ENCODE data around the gene CA5A.

DNA sequence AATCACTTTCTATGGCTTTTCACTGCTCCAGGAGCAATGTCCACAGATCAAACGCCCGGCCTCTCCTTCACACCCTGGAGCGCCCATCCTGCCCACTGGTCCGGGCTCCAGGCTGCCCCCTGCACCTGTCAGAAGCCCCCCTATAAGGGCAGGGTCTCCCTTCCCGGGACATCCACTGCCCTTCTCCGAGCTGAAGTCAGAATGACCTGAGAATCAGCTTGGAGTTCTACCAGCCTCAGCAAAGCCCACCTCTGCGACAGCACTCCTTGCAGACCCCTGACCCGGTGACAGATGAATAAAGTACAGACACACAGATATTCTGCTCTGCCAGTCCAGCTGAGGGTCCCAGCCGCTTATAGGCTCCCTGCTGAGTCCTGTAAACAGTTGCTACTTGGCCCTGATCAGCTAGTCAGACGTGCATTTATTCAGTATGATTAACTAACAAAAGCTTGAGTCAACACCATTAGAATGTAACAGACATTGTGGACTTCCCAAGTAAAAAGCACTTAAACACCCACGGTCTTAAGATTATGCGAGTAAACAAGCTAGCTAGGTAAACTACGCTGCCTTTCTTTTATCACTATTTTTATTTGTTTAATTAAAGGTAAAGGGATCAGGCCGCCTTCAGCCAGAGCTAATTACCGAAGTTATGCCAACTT lies 71.9 kb downstream of the CA5A start:
- TF ChIP-seq EZH2 (IDR thresholded peaks at IDR 0.05) (no peak), POLR2AphosphoS5 (IDR thresholded peaks at IDR 0.05; ENCODE audit: borderline replicate concordance, low read depth, low read length) (no peak), FOXP2 (optimal IDR thresholded peaks at IDR 0.05; ENCODE audit: control extremely low read depth, extremely low read length, insufficient read depth) (no peak)
